GM20431 (cell line): ENCODE results near the gene HDAC9.
"Not testable (repeated sequence)": the region's sequence is repeated elsewhere in the genome, so short reads cannot be mapped to it uniquely, and the experiment has no call there.

Source experiments
- in situ Hi-C: fragments of 300-500 bp; cut with MseI, MboI; formaldehyde crosslinking; loops from one replicate; pipeline ENCODE4 v1.15.0; 2020; ENCODE audit warnings: low sequenced_read_pairs; ENCODE audit not compliant: unreplicated experiment

Gene HDAC9

GRCh38 chr7:18974803-18975202 is 479.3 kb downstream of the HDAC9 start:
- in situ Hi-C loops = no loop called here

GRCh38 chr7:18975276-18975675 is 479.7 kb downstream of the HDAC9 start:
- in situ Hi-C loops = no loop called here

DNA sequence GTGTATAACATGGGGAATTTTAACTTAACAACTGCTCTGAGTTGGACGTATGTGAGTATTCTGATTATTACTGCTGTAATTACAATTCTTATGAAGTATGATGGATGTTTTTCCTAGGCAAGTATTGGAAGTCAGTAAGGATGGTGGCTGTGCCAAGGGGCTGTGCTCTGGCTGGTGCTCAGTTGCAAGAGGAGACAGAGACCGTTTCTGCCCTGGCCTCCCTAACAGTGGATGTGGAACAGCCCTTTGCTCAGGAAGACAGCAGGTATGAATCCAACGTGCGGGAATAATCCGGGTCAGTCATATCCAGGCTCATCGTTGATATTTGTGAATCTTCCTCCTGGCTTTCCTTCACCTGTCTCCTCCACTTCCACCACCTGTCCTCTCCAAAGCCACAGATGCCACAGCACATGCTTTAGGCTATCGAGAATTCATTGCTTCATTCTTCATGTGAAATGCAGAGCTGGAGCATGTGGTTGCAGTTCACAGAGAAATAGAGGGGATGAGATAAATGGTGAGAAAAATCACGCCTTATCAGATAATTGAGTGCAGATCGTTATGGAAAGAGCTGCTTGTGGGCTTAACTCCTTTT is 480.2 kb downstream of the HDAC9 start:
- in situ Hi-C loops = no loop called here

DNA sequence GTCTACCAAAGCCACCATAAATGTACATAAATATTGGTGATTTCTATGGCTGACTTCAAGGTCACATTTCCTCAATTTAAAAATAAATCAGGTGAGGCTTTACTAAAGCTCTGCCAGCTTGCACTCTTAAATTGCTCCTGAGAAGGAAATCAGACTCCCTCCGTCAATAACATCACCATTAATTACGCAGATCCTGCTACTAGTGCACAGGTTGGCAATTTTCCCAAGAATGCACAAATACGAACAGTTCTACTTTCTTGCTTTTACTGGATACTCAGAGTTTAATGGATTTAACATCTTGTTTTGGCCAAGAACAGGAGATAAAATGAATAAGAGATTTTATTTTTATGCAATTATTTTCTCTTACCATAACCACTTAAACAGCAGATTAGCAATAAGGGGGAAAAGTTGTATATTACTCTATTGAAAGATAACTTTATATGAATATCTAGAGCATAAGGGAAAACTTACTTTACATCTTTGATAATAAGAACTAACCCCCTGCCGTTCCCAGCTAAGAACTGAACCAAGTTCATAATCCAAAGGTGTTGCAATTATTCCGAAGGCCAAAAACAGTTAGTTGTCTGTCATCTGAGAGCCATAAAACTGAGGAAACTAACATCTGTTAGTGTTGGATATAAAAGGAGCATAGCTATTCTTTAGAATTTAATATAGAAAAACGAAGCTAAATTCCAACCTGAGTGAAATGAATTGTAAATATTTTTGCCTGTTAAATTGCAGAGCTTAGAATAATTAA is 481.3 kb downstream of the HDAC9 start:
- in situ Hi-C loops = no loop called here

DNA sequence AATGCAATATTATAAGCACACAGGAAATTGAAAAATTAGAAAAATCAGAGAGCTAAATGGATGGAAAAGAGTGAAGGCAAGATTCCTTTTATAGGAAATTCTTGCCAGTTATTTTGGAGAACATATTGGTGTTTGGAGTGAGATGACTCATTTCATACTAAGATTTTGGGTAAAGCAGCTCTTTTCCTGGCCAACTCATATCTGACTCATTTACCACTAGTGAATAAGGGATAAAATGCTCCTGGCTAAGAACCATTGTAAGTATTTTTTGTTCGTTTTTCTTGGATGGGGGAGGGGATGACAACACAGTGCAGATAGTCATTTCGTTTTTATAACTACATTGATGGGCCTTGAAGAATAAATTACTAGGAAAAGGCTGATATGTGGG is 482.6 kb downstream of the HDAC9 start:
- in situ Hi-C loops = no loop called here

DNA sequence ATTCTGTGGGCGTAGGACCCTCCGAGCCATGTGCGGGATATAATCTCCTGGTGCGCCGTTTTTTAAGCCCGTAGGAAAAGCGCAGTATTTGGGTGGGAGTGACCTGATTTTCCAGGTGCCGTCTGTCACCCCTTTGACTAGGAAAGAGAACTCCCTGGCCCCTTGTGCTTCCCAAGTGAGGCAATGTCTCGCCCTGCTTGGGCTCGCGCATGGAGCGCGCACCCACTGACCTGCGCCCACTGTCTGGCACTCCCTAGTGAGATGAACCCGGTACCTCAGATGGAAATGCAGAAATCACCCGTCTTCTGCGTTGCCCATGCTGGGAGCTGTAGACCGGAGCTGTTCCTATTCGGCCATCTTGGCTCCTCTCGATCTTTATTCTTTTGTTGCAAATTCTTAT is 495.2 kb downstream of the HDAC9 start:
- in situ Hi-C loops = not testable (repeated sequence)

GRCh38 chr7:18993933-18994668 is 498.6 kb downstream of the HDAC9 start:
- in situ Hi-C loops = no loop called here

GRCh38 chr7:18995270-18995671 is 499.7 kb downstream of the HDAC9 start:
- in situ Hi-C loops = no loop called here

DNA sequence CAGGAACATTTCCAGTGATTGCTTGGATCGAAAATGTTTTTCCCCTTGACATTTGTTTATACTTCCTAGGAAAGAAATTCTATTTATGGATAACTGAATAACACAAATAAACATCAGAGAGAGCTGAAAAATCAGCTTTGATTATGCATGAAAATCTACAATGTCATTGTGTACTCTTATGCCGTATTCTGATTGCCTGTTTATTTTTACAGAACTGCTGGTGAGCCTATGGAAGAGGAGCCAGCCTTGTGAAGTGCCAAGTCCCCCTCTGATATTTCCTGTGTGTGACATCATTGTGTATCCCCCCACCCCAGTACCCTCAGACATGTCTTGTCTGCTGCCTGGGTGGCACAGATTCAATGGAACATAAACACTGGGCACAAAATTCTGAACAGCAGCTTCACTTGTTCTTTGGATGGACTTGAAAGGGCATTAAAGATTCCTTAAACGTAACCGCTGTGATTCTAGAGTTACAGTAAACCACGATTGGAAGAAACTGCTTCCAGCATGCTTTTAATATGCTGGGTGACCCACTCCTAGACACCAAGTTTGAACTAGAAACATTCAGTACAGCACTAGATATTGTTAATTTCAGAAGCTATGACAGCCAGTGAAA is 500.4 kb downstream of the HDAC9 start:
- in situ Hi-C loops = no loop called here

GRCh38 chr7:18996583-18996982 is 501.0 kb downstream of the HDAC9 start:
- in situ Hi-C loops = no loop called here

DNA sequence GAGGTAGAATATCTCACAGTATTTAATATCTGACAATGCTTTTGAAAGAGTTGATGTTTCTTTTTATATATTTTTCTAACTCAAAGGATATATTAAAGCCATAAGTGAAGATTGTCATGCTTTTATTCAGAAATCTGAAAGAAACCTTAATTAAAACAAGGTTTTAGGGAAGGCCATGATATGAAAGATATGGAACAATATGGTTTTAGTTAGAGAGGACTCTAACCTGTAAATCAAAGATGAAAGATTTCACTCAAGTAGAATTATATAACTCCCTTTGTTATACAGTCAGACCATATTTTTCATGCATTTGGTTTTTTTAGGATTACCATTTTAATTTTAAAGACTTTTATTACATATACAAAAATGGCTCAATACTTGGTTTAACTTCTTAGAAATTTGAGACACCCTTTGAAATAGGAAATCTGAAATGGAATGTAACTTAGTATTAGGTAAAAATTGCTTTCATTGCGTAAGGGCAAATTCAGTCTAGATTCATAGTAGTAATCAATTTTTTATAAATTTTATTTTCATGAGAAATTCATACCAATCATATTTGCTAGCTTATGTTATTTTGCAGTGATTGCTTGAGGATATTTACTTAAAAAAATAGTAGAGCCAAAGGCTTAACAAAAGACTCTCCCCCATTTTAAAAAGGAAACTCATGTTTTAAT is 502.1 kb downstream of the HDAC9 start:
- in situ Hi-C loops = no loop called here

- in situ Hi-C loops = no loop called here
Observed at GRCh38 chr7:19000410-19000809, 504.9 kb downstream of the HDAC9 start.

- in situ Hi-C loops = no loop called here
Observed at GRCh38 chr7:19001854-19002253, 506.3 kb downstream of the HDAC9 start.

GRCh38 chr7:19009241-19009935 is 513.8 kb downstream of the HDAC9 start:
- in situ Hi-C loops = no loop called here

GRCh38 chr7:19009936-19010280 is 514.4 kb downstream of the HDAC9 start:
- in situ Hi-C loops = no loop called here

DNA sequence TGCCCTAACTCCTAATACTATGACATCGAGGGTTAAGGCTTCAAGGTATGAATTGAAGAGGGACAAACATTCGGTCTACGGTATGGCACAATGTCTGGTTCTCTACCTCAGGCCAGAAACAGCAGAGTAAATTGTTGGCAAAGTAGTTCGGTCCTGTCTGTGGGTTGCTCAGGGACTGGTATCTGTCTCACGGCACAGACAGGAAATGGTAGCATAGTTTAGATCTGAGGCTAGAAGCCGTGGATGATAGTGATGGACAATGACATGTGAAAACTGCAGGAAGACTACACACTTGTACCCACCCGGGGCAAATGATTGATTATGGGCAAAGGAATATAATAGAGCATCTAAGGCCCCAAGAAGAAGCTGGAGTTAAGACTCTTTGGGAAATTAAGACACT is 515.7 kb downstream of the HDAC9 start:
- in situ Hi-C loops = no loop called here

- in situ Hi-C loops = no loop called here
Observed at GRCh38 chr7:19015098-19015497, 519.5 kb downstream of the HDAC9 start.

- in situ Hi-C loops = no loop called here
Observed at GRCh38 chr7:19016140-19016539, 520.6 kb downstream of the HDAC9 start.

DNA sequence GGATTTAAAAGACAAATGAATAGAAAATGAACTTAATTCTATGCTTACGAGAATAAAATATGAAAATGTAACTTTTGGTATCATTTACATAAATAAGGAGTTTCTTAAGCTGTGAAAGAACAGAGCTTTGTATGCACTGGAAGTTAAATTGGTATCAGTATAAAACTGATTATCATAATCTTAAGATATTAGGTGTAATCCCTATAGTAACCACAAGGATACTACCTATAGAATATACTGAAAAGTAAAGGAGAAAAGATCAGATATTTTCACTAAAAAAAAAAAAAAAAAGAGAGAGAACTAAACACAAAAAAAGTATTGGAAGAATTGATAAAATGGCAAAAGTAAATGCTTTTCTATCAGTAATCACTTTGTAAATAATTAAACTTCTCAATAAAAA is 521.8 kb downstream of the HDAC9 start:
- in situ Hi-C loops = no loop called here

DNA sequence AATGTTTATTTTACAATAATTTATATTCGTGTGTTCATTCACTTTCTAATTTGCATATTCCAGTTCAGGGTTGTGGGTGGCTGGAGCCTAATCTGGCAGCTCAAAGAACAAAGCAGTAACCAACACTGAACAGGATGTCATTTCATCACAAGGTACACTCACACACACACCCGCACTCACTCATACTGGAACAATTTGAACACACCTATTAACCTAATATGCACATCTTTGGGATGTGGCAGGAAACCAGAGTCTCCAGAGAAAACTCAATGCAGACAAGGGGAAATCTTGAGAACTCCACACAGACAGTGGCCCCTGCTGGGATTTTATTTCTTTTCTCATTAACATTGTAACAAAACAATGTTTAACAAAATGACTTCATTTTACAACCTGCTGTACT is 524.5 kb downstream of the HDAC9 start:
- in situ Hi-C loops = no loop called here
